HG03558 (cell line): ENCODE measurements around the gene KLRC2.
"Not testable (repeated sequence)": the region's sequence is repeated elsewhere in the genome, so short reads cannot be mapped to it uniquely, and the experiment has no call there.

Source experiments
- ATAC-seq: cut with Tn5 transposase; IDR thresholded peaks from one replicate; pipeline ENCODE4 v1.9.1; 2021; ENCODE audit warnings: moderate number of reproducible peaks; ENCODE audit not compliant: unreplicated experiment; ENCODE audit errors: extremely low read depth

The KLRC2 gene

GRCh38 chr12:10435816-10436215 lies at the start of gene KLRC2:
KLRC2 (minus strand) TSS chr12:10436010; CDS start chr12:10435986, 24 bp downstream.
- ATAC-seq, result not testable (repeated sequence)

GRCh38 chr12:10481901-10482300 lies 46.1 kb upstream of the KLRC2 start:
- ATAC-seq, result not testable (repeated sequence)

- ATAC-seq, result not testable (repeated sequence)
Observed at GRCh38 chr12:10472808-10473207, 37.0 kb upstream of the KLRC2 start.

GRCh38 chr12:10469701-10470100 lies 33.9 kb upstream of the KLRC2 start:
- no peak for ATAC-seq

- no peak for ATAC-seq
Observed at GRCh38 chr12:10466311-10466710, 30.5 kb upstream of the KLRC2 start.

- no peak for ATAC-seq
Observed at GRCh38 chr12:10457760-10458159, 21.9 kb upstream of the KLRC2 start.

GRCh38 chr12:10456856-10457255 lies 21.0 kb upstream of the KLRC2 start:
- no peak for ATAC-seq

GRCh38 chr12:10455766-10456165 lies 20.0 kb upstream of the KLRC2 start:
- ATAC-seq, result no peak

- ATAC-seq, result no peak
Observed at GRCh38 chr12:10454531-10454930, 18.7 kb upstream of the KLRC2 start.

GRCh38 chr12:10453156-10453555 lies 17.3 kb upstream of the KLRC2 start, which contains the start of gene KLRC1:
KLRC1 (minus strand) TSS chr12:10453377; CDS start chr12:10451156, 2,221 bp downstream.
- ATAC-seq, result no peak

- ATAC-seq, result no peak
Observed at GRCh38 chr12:10448236-10448635, 12.4 kb upstream of the KLRC2 start.

GRCh38 chr12:10446052-10446451 lies 10.2 kb upstream of the KLRC2 start:
- ATAC-seq, result not testable (repeated sequence)

GRCh38 chr12:10441144-10441543 lies 5.3 kb upstream of the KLRC2 start:
- ATAC-seq, result not testable (repeated sequence)

GRCh38 chr12:10439608-10440274 lies 3.9 kb upstream of the KLRC2 start:
- ATAC-seq, result not testable (repeated sequence)

GRCh38 chr12:10437601-10438000 lies 1.8 kb upstream of the KLRC2 start:
- not testable (repeated sequence) for ATAC-seq

- not testable (repeated sequence) for ATAC-seq
Observed at GRCh38 chr12:10430623-10431022, 5.2 kb downstream of the KLRC2 start.

- not testable (repeated sequence) for ATAC-seq
Observed at GRCh38 chr12:10425938-10426337, 9.9 kb downstream of the KLRC2 start.

GRCh38 chr12:10424260-10424899 lies 11.4 kb downstream of the KLRC2 start:
- not testable (repeated sequence) for ATAC-seq

- not testable (repeated sequence) for ATAC-seq
Observed at GRCh38 chr12:10422159-10422558, 13.7 kb downstream of the KLRC2 start.

- ATAC-seq, result not testable (repeated sequence)
Observed at GRCh38 chr12:10420334-10420733, 15.5 kb downstream of the KLRC2 start, which contains the start of gene KLRC3. KLRC3 (minus strand) TSS chr12:10420595; CDS start chr12:10420550, 45 bp downstream.

- no peak for ATAC-seq
Observed at GRCh38 chr12:10409392-10409791, 26.4 kb downstream of the KLRC2 start, which contains the start of gene KLRC4. KLRC4 (minus strand) TSS chr12:10409757; CDS start chr12:10409575, 182 bp downstream.
